ENCODE results near the gene CENPC. TPM values are rescaled to one million over a fixed set of nuclear protein-coding genes. Genes with fewer than 3 reads are reported as not detected.

Gene CENPC
- total and polyA plus RNA-seq, 2 donors (not counting 3 experiments of a cell fraction or from before 2014, with no cell fraction given): 3.6 to 26.4 TPM

DNA sequence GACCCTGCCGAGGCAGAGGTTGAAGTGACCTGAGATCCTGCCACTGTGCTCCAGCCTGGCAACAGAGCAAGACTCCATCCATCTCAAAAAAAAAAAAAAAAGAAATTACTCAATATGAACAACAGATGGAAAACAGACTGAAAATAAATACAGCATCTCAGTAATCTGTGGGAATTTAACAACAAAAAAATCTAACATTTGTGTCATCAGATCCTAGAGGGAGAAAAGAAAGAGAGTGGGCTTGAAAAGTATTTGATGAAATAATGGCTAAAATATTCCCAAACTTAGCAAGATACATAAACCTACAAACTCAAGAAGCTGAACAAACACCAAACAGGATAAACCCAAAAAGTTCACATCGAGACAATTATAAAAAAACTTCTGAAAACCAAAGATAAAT lies 84.7 kb downstream of the CENPC start:
- Histone ChIP-seq H3K27me3 (ENCODE audit: control insufficient read depth in 2 of 2, insufficient read depth in 2 of 2, low read length in 2 of 2) (no peaks in the 10 kb centered on the region), H3K9ac (replicated peaks; ENCODE audit: extremely low read depth, insufficient read depth, low read length) (no peak overlapping the region), H3K4me1 (ENCODE audit: control insufficient read depth, extremely low read depth, insufficient read depth, low read length) (no peaks in the 10 kb centered on the region), H3K4me3 (replicated peaks in 1 of 3; ENCODE audit: insufficient read depth in 1 of 3, low read depth in 1 of 3, low read length in 3 of 3) (no peak overlapping the region), H3K9me1 (replicated peaks; ENCODE audit: control insufficient read depth, extremely low read depth, insufficient read depth, low read length) (peaks cover 3% of the 10 kb centered on the region), H4K20me1 (replicated peaks; ENCODE audit: control insufficient read depth, extremely low read depth, insufficient read depth, low read length) (no peaks in the 10 kb centered on the region), H2AFZ (ENCODE audit: low read depth, low read length) (no peak overlapping the region), H3K36me3 (ENCODE audit: control insufficient read depth in 2 of 2, extremely low read depth in 1 of 2, insufficient read depth in 2 of 2, low read length in 2 of 2) (no peaks in the 10 kb centered on the region), H3K9me3 (replicated peaks; ENCODE audit: control insufficient read depth, insufficient read depth, low read length) (no peaks in the 10 kb centered on the region), H3K27ac (ENCODE audit: insufficient read depth, low read depth, low read length) (no peak overlapping the region), H3K4me2 (ENCODE audit: insufficient read depth, low read length) (no peak overlapping the region), H3K79me2 (ENCODE audit: control insufficient read depth, insufficient read depth, low read length) (no peaks in the 10 kb centered on the region)
- dilution Hi-C loops (cut with MboI; ENCODE audit: extremely low pct_ligation_motif_present, low sequenced_read_pairs): no loop called here
- POLR2A ChIA-PET: no interaction called here
- DNase-seq (ENCODE audit: low read depth, low spot score) (no peak), FAIRE-seq (no peak)
- intact Hi-C loops (cut with micrococcal nuclease): no loop called here
- TF ChIP-seq EZH2 (IDR thresholded peaks at IDR 0.05; ENCODE audit: borderline replicate concordance, low read depth, low read length, severe bottlenecking) (no peak), GATA2 (IDR thresholded peaks at IDR 0.05; ENCODE audit: insufficient read depth, insufficient read length, low read depth, low read length) (no peak), FOS (IDR thresholded peaks at IDR 0.05; ENCODE audit: borderline replicate concordance, insufficient read depth, low read length) (no peak), MYC (IDR thresholded peaks at IDR 0.05; ENCODE audit: low read depth, low read length) (no peak), POLR2AphosphoS5 (IDR thresholded peaks at IDR 0.05; ENCODE audit: insufficient read depth, low read depth, low read length) (no peak), JUN (IDR thresholded peaks at IDR 0.05; ENCODE audit: borderline replicate concordance, insufficient read depth, insufficient read length, low read depth) (no peak), POLR2A (IDR thresholded peaks at IDR 0.05; ENCODE audit: low read depth, low read length) (no peak)
- TF ChIP-seq, protein P1, sequence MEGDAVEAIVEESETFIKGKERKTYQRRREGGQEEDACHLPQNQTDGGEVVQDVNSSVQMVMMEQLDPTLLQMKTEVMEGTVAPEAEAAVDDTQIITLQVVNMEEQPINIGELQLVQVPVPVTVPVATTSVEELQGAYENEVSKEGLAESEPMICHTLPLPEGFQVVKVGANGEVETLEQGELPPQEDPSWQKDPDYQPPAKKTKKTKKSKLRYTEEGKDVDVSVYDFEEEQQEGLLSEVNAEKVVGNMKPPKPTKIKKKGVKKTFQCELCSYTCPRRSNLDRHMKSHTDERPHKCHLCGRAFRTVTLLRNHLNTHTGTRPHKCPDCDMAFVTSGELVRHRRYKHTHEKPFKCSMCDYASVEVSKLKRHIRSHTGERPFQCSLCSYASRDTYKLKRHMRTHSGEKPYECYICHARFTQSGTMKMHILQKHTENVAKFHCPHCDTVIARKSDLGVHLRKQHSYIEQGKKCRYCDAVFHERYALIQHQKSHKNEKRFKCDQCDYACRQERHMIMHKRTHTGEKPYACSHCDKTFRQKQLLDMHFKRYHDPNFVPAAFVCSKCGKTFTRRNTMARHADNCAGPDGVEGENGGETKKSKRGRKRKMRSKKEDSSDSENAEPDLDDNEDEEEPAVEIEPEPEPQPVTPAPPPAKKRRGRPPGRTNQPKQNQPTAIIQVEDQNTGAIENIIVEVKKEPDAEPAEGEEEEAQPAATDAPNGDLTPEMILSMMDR (IDR thresholded peaks at IDR 0.05; ENCODE audit: extremely low read depth in 1 of 2, insufficient read depth in 1 of 2, low read depth in 1 of 2, low read length in 2 of 2): no peak
- TF ChIP-seq, protein P2, sequence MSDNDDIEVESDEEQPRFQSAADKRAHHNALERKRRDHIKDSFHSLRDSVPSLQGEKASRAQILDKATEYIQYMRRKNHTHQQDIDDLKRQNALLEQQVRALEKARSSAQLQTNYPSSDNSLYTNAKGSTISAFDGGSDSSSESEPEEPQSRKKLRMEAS (IDR thresholded peaks at IDR 0.05; ENCODE audit: insufficient read depth, insufficient read length): no peak
- CTCF ChIA-PET: no interaction called here
- no TSS peak for BruUV-seq (replicated peaks)
